Activated CD8-positive, alpha-beta T cell treated with anti-CD3 and anti-CD28 coated beads, Interleukin-2, amount 10 ng/mL, durations not matched to agents 7 days and 5 days (primary cell): ENCODE data around the gene PDK4. TPM values are rescaled to one million over a fixed set of nuclear protein-coding genes. Genes with fewer than 3 reads are reported as not detected.
"Not testable (repeated sequence)": the region's sequence is repeated elsewhere in the genome, so short reads cannot be mapped to it uniquely, and the experiment has no call there.

Experiments
- ATAC-seq: fragments of 150-1000 bp; cut with Tn5 transposase; one replicate; pipeline ENCODE4 v1.10.0; 2021; ENCODE audit warnings: moderate library complexity
- CTCF ChIA-PET: fragments of 350-600 bp; sonication (Branson Sonifier 250); formaldehyde crosslinking; loops from one replicate; lab custom pipeline; 2021; ENCODE audit warnings: antibody characterized with exemption; lab: Charles Lee
- POLR2A ChIA-PET: fragments of 350-600 bp; sonication (Branson Sonifier 250); formaldehyde crosslinking; loops from one replicate; lab custom pipeline; 2021; ENCODE audit warnings: antibody characterized with exemption; lab: Charles Lee
- DNase-seq: peaks from one replicate; pipeline ENCODE4 v3.0.0-alpha.2; 2020
- H3K27ac Mint-ChIP-seq: one replicate; pipeline ENCODE4 v1.8.0; 2021; ENCODE audit warnings: mild to moderate bottlenecking, mixed read lengths
- H3K27me3 Mint-ChIP-seq: one replicate; pipeline ENCODE4 v1.8.0; 2021; ENCODE audit warnings: low read depth, mixed read lengths
- H3K36me3 Mint-ChIP-seq: one replicate; pipeline ENCODE4 v1.8.0; 2021; ENCODE audit warnings: low read depth, mixed read lengths
- H3K4me1 Mint-ChIP-seq: one replicate; pipeline ENCODE4 v1.8.0; 2021; ENCODE audit warnings: low read depth, mixed read lengths
- H3K4me3 Mint-ChIP-seq: one replicate; pipeline ENCODE4 v1.8.0; 2021; ENCODE audit warnings: mild to moderate bottlenecking, mixed read lengths
- H3K9me3 Mint-ChIP-seq: one replicate; pipeline ENCODE4 v1.8.0; 2022; ENCODE audit warnings: mixed read lengths; ENCODE audit not compliant: insufficient read depth
- total RNA-seq, 2 experiments: library from RNA; stranded (reverse); gene quantifications; one replicate each; pipeline ENCODE4 v1.2.3, GENCODE V29; 2021

PDK4 gene
- total RNA-seq, 2 experiments from 2014 or later = not detected

DNA sequence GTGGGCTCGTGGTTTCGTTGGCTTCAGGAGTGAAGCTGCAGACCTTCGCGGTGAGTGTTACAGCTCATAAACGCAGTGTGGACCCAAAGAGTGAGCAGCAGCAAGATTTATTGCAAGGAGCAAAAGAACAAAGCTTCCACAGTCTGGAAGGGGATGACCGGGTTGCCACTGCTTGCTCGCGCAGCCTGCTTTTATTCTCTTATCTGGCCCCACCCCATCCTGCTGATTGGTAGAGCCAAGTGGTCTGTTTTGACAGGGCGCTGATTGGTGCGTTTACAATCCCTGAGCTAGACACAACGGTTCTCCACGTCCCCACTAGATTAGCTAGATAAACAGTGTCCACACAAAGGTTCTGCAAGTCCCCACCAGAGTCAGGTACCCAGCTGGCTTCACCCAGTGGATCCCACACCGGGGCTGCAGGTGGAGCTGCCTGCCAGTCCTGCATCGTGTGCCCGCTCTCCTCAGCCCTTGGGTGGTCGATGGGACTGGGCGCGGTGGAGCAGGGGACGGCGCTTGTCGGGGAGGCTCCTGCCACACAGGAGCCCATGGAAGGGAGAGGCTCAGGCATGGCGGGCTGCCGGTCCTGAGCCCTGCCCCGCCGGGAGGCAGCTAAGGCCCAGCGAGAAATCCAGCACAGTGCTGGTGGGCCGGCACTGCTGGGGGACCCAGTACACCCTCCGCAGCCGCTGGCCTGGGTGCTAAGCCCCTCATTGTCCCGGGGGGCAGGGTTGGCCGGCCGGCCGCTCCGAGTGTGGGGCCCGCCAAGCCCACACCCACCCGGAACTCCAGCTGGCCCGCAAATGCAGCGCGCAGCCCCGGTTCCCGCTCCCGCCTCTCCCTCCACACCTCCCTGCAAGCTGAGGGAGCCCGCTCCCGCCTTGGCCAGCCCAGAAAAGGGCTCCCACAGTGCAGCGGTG is 44.0 kb downstream of the PDK4 start:
- H3K36me3 Mint-ChIP-seq, H3K4me1 Mint-ChIP-seq, CTCF ChIA-PET, H3K9me3 Mint-ChIP-seq, H3K4me3 Mint-ChIP-seq, H3K27me3 Mint-ChIP-seq, POLR2A ChIA-PET, ATAC-seq, H3K27ac Mint-ChIP-seq, DNase-seq: not testable (repeated sequence)

GRCh38 chr7:95550546-95550945 is 45.8 kb downstream of the PDK4 start:
- CTCF ChIA-PET = no interaction called here
- H3K27me3 Mint-ChIP-seq = peaks cover 2% of the 10 kb centered on the region
- ATAC-seq = no peak

GRCh38 chr7:95549818-95550529 is 46.3 kb downstream of the PDK4 start:
- Mint-ChIP-seq H3K4me1 (no peaks in the 10 kb centered on the region), H3K9me3 (no peaks in the 10 kb centered on the region), H3K4me3 (no peak overlapping the region), H3K36me3 (no peaks in the 10 kb centered on the region), H3K27me3 (peaks cover 2% of the 10 kb centered on the region), H3K27ac (no peak overlapping the region)
- CTCF ChIA-PET = no interaction called here
- ATAC-seq = no peak
- POLR2A ChIA-PET = no interaction called here
- DNase-seq = no peak

More at GRCh38 chr7:95550546-95550945, 45.8 kb downstream of the PDK4 start:
- Mint-ChIP-seq H3K4me3 (no peak overlapping the region), H3K9me3 (no peaks in the 10 kb centered on the region), H3K27ac (no peak overlapping the region), H3K4me1 (no peaks in the 10 kb centered on the region), H3K36me3 (no peaks in the 10 kb centered on the region)
- DNase-seq = no peak
- POLR2A ChIA-PET = no interaction called here

DNA sequence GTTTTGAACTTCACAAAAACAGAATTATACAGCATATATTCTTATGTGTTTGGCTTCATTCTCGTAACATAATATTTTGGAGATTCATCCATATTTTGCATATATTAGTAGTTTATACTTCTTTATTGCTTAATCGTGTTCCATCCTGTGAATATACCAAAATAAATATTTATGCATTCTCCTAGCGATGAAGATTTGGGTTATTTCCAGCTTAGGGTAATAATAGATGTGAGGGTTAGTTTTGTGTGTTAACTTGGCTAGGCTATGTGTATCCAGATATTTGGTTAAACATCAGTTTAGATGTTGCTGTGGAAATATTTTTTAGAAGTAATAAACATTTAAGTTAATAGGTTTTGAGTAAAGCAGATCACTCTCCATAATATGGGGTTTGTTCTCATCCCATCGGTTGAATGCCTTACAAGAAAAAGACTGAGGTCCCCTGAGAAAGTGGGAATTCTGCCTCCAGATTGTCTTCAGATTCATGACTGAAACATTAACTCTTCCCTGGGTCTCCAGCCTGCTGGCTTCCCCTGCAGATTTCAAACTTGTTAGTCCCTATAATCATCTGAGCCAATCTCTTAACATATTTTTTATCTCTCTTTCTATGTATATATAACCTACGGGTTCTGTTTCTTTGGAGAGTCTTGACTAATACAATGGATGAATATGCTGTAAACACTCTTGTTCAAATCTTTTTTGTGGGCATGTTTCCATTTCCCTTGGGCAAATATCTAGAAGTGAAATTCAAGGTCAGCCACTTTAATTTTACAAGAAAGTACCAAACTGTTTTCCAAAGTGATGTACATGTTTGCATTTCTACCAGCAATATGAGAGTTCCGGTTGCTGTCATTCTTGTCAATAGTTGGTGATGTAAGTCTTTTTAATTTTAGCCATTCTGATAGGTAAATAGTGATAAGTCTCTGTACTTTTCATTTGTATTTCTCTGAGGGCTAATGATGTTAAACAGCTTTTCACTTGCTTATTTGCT is 48.7 kb downstream of the PDK4 start:
- ChIA-PET POLR2A (no interaction called here), CTCF (no interaction called here)
- Mint-ChIP-seq H3K27me3 (peaks cover 2% of the 10 kb centered on the region), H3K9me3 (no peaks in the 10 kb centered on the region), H3K4me3 (no peak overlapping the region), H3K4me1 (no peaks in the 10 kb centered on the region), H3K36me3 (no peaks in the 10 kb centered on the region), H3K27ac (no peak overlapping the region)
- DNase-seq (no peak), ATAC-seq (no peak)

DNA sequence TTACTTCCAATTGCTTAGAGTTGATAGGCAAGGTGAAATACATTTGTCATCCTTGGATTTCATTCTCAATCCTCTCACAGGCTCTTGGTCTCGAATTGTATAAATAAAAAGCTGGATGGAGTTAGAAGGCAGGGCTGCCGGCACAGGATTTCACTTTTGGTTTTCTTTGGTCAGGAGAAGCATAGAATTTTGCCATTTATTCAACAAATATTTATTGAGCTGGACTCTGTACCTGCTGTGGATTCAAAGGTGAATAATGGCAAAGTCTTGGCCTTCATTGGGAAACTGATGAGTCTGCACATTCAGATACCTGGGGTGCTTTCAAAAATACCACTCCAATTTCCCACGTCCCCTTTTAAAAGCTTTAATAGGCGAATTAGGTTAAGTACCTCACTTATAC is 49.7 kb downstream of the PDK4 start:
- H3K27ac Mint-ChIP-seq = no peak overlapping the region
- no peak overlapping the region for H3K4me3 Mint-ChIP-seq
- DNase-seq = no peak
- ATAC-seq = no peak
- no peaks in the 10 kb centered on the region for H3K36me3 Mint-ChIP-seq
- CTCF ChIA-PET = no interaction called here
- POLR2A ChIA-PET = no interaction called here
- H3K27me3 Mint-ChIP-seq = peaks cover 2% of the 10 kb centered on the region
- H3K4me1 Mint-ChIP-seq = no peaks in the 10 kb centered on the region
- no peaks in the 10 kb centered on the region for H3K9me3 Mint-ChIP-seq

DNA sequence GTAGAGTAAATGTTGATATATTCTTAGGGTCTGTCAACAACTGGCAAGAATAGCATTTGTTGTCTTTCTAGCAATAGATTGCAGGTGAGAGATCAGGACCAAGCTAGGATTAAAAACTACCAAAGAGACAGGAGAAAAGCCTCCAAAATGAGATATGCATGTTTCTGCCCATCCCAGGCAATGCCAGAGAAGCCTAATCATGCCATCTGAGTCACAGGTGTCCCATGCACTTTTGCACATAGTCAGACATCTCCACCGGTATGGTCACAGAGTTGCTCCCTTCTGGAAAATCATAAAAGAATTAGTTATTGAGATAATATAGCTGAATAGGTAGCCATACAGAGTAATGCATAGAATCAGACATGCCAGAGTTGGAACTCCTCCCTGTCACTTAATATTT is 50.6 kb downstream of the PDK4 start:
- no peaks in the 10 kb centered on the region for H3K4me1 Mint-ChIP-seq
- no peaks in the 10 kb centered on the region for H3K9me3 Mint-ChIP-seq
- ChIA-PET POLR2A (no interaction called here), CTCF (no interaction called here)
- DNase-seq (no peak), ATAC-seq (no peak)
- no peaks in the 10 kb centered on the region for H3K36me3 Mint-ChIP-seq
- H3K27ac Mint-ChIP-seq = no peak overlapping the region
- H3K27me3 Mint-ChIP-seq = peaks cover 2% of the 10 kb centered on the region
- H3K4me3 Mint-ChIP-seq = no peak overlapping the region

DNA sequence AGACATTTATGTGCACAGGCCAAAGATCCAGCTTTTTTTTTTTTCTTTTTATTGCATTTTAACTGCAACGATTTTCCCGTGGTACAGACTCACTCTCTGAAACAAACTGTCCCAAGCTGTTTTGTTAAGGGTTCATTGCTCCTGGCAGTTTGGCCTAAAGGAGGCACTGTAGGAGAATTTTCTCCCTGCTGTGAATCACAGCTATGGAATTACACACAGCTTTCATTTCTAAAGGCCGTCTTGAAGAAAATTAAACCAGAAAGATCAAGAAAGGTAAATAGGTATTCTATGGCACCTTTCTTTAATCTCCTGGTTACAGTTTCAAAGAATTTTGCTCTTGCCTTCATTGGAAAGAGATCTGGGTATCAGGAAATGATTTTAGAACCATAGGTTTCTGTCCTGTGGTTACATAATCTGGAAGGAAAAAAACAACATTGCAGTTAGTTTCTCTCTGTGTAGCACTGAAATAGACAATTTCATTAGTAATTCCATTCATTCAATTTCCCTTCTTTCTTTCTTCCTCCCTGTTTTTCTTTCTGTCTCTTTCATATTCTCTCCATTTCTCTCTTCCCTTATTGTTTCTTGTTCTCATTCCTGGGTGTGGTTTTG is 51.2 kb downstream of the PDK4 start:
- ChIA-PET POLR2A (no interaction called here), CTCF (no interaction called here)
- H3K36me3 Mint-ChIP-seq = no peaks in the 10 kb centered on the region
- no peak overlapping the region for H3K27ac Mint-ChIP-seq
- ATAC-seq (no peak), DNase-seq (no peak)
- H3K27me3 Mint-ChIP-seq = peaks cover 2% of the 10 kb centered on the region
- no peaks in the 10 kb centered on the region for H3K9me3 Mint-ChIP-seq
- no peaks in the 10 kb centered on the region for H3K4me1 Mint-ChIP-seq
- H3K4me3 Mint-ChIP-seq = no peak overlapping the region

GRCh38 chr7:95544171-95544570 is 52.1 kb downstream of the PDK4 start:
- Mint-ChIP-seq H3K36me3 (no peaks in the 10 kb centered on the region), H3K27me3 (peaks cover 5% of the 10 kb centered on the region), H3K27ac (no peak overlapping the region), H3K4me1 (no peaks in the 10 kb centered on the region), H3K9me3 (no peaks in the 10 kb centered on the region), H3K4me3 (no peak overlapping the region)
- ChIA-PET POLR2A (no interaction called here), CTCF (no interaction called here)
- no peak for DNase-seq
- no peak for ATAC-seq

GRCh38 chr7:95543312-95543711 is 53.0 kb downstream of the PDK4 start:
- H3K27ac Mint-ChIP-seq = no peak overlapping the region
- ChIA-PET CTCF (no interaction called here), POLR2A (no interaction called here)
- no peak for ATAC-seq
- DNase-seq = no peak
- H3K9me3 Mint-ChIP-seq = no peaks in the 10 kb centered on the region
- H3K27me3 Mint-ChIP-seq = peaks cover 9% of the 10 kb centered on the region
- H3K36me3 Mint-ChIP-seq = no peaks in the 10 kb centered on the region
- H3K4me3 Mint-ChIP-seq = no peak overlapping the region
- no peaks in the 10 kb centered on the region for H3K4me1 Mint-ChIP-seq

DNA sequence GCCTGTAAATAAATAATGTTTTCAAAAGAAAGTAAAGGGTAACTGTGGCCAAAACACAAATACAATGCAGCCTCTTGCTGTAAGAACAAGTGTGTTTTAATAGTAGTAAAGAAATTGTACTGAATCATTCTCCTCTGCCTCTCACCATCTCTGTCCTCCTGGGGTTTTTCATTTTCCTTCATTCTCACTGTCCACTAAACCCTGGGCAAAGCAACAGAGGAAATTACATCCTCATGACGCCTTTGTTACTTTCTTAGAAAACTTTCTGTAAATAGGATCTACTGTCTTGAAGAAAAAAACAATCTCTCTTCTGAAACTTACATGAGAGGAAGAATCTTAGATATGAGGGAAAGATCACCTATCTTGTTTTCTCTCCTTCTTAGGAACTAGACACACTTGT is 56.0 kb downstream of the PDK4 start:
- Mint-ChIP-seq H3K27ac (no peak overlapping the region), H3K27me3 (peaks cover 15% of the 10 kb centered on the region), H3K4me1 (no peaks in the 10 kb centered on the region), H3K9me3 (no peaks in the 10 kb centered on the region), H3K36me3 (no peaks in the 10 kb centered on the region), H3K4me3 (no peak overlapping the region)
- POLR2A ChIA-PET = no interaction called here
- CTCF ChIA-PET = no interaction called here
- DNase-seq (no peak), ATAC-seq (no peak)

DNA sequence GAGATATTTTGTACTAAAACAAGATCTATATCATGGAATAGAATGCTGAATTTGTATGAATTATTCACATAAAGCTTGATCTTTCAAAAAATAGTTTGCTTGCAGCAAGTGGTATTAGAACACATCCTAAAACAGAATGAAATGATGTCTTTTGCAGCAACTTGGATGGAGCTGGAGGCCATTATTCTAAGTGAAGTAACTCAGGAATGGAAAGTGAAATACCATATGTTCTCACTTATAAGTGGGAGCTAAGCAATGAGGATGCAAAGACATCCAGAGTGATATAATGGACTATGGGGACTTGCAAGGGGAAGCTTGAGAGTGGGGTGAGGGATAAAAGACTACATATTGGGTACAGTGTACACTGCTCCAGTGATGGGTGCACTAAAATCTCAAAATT is 56.9 kb downstream of the PDK4 start:
- Mint-ChIP-seq H3K4me3 (no peak overlapping the region), H3K4me1 (no peaks in the 10 kb centered on the region), H3K27ac (no peak overlapping the region), H3K36me3 (no peaks in the 10 kb centered on the region), H3K9me3 (no peaks in the 10 kb centered on the region), H3K27me3 (peaks cover 22% of the 10 kb centered on the region)
- no peak for DNase-seq
- no peak for ATAC-seq
- ChIA-PET CTCF (interaction anchor here (0.8 to 1.2 kb wide), 2 partner anchors 27 to 148 kb away, joined by 3 to 6 read pairs; no protein-coding TSS in a partner anchor), POLR2A (no interaction called here)
